Measurements from ENCODE around the gene ZNF224.

Gene ZNF224

DNA sequence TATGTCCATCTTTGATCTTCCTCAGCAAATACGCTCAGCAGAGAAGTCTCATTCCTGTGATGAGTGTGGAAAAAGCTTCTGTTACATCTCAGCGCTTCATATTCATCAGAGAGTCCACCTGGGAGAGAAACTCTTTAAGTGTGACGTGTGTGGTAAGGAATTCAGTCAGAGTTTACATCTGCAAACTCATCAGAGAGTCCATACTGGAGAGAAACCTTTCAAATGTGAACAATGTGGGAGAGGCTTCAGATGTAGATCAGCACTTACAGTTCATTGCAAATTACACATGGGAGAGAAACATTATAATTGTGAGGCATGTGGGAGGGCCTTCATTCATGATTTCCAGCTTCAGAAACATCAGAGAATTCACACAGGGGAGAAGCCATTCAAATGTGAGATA is 27.9 kb upstream of the ZNF224 start:
- no peak for DNase-seq (ENCODE audit: low read depth)
- TF ChIP-seq, protein P1, sequence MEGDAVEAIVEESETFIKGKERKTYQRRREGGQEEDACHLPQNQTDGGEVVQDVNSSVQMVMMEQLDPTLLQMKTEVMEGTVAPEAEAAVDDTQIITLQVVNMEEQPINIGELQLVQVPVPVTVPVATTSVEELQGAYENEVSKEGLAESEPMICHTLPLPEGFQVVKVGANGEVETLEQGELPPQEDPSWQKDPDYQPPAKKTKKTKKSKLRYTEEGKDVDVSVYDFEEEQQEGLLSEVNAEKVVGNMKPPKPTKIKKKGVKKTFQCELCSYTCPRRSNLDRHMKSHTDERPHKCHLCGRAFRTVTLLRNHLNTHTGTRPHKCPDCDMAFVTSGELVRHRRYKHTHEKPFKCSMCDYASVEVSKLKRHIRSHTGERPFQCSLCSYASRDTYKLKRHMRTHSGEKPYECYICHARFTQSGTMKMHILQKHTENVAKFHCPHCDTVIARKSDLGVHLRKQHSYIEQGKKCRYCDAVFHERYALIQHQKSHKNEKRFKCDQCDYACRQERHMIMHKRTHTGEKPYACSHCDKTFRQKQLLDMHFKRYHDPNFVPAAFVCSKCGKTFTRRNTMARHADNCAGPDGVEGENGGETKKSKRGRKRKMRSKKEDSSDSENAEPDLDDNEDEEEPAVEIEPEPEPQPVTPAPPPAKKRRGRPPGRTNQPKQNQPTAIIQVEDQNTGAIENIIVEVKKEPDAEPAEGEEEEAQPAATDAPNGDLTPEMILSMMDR (IDR thresholded peaks at IDR 0.05; ENCODE audit: low read depth, low read length, missing control alignments) = no peak
- in situ Hi-C loops (cut with HindIII; ENCODE audit: low sequenced_read_pairs) = no loop called here
- H3K4me3 ChIP-seq (ENCODE audit: low read depth, low read length) = no peak overlapping the region

DNA sequence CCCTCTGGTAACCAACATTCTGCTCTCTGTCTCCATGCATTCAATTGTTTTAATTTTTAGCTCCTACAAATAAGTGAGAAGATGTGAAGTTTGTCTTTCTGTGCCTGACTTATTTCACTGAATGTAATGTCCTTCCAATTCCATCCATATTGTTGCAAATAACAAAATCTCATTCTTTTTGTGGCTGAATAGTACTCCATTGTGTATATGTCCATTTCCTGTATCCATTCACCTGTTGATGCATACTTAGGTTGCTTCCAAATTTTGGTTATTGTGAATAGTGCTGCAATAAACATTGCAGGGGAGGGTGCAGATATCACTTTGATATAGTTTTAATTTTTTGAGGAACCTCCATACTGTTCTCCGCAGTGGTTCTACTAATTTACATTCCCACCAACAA is 24.7 kb upstream of the ZNF224 start:
- DNase-seq (ENCODE audit: low read depth) = no peak
- no peak overlapping the region for H3K4me3 ChIP-seq (ENCODE audit: low read depth, low read length)
- in situ Hi-C loops (cut with HindIII; ENCODE audit: low sequenced_read_pairs) = no loop called here
- TF ChIP-seq, protein P1 (IDR thresholded peaks at IDR 0.05; ENCODE audit: low read depth, low read length, missing control alignments) = no peak

DNA sequence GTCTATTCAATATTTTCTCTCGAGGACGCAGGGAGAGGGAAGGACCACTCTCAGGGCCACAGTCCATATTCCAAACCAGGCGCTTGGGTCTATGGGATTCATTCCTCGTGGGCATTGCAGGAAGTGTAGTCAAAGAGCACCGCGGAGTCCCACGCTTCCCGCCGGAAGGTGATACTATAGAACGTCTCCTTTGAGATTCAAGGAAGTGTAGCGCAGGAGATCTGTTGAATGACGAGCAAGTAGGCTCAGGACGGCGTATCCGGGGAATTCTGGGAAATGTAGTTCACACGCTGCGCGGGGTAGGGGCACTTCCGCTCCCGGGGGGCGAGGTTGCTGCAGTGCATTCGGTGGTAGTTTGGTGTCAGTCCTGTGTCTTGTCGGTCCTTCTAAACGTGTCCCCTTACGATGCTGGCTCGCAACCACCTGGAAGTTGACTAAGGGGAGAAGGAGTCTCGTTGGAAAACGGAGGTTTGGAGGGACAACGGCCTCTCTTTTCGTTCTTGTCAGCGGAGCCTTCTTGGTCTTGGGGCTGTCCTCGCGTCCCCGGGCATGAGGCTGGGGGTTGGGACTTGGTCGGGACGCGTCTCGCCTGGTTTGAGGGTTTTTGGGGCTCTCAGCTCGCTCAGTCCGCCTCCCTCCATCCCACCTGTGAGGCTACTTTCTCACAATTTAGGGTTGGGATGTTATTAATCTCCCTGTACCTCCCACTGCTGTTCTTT is 22.2 kb upstream of the ZNF224 start, which contains the start of gene ZNF284:
TSS of gene ZNF284 (plus strand) at position 336 of the 719 bp plus-strand sequence. CDS start 4,231 bp downstream, outside the sequence.
- in situ Hi-C loops (cut with HindIII; ENCODE audit: low sequenced_read_pairs) = no loop called here
- TF ChIP-seq, protein P1 (IDR thresholded peaks at IDR 0.05; ENCODE audit: low read depth, low read length, missing control alignments) = no peak
- peak within 1 kb of the TSS; percentile 82 for H3K4me3 ChIP-seq (ENCODE audit: low read depth, low read length)
- peak; percentile 60 for DNase-seq (ENCODE audit: low read depth)

DNA sequence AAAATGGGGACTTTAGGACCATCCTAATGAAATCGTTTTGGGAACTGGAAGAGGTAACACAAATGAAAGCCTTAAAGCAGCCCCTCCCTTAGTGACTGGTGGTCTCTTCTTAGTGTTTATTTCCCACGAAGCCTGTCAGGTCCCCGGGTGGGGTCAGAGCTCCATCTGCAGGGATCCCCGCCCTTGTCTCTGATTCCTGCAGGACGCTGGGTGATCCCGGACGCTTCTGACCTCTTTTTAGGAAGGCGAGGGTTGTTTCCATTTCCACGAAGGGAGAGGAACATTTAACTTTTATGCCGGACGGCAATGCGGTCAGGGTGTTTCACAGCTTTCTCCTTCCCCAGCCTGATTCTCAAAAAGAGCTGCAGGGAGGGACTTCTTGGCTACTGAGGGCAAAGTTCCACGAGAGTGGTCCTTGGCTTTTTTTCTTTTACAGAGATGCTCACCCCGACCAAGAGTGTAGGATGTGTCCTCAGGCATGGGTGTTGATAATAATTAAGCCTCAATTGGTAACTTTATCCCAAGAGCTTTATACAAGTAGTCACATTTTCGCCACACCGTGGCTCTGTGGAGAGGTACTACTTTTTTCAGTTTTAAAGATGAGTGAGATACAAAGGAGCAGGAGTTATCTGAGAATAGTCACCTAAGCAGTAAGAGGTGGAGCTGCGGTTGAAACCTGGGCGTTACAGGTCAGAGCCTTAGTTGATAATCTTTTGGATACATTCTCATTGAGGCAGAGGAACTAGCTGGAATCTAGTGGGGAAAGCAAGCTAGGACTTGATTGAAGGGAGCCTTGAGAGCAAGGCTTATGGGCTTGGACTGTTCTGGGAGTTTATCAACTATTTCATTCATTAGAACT is 21.4 kb upstream of the ZNF224 start:
- no peak for DNase-seq (ENCODE audit: low read depth)
- peak overlapping the region; percentile 82 for H3K4me3 ChIP-seq (ENCODE audit: low read depth, low read length)
- TF ChIP-seq, protein P1 (IDR thresholded peaks at IDR 0.05; ENCODE audit: low read depth, low read length, missing control alignments) = no peak
- in situ Hi-C loops (cut with HindIII; ENCODE audit: low sequenced_read_pairs) = no loop called here

DNA sequence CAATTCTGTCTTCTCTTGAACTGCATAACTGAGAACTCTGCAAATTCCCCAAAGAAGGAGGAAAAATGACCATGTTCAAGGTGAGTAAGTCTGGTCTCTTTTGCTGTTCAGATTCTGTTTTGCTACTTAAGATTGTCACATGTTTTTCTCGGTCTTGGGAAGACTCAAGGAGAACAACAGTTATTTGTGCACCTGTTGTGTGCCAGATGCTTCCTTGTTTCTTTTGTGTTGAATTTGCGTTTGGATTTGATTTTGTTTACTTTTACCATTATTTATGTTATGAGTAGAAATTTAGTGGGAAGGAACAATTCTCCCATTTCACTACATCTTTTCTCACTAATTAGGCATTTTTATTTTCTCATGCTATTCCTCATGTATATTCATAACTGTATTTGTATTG is 17.8 kb upstream of the ZNF224 start:
- H3K4me3 ChIP-seq (ENCODE audit: low read depth, low read length) = no peak overlapping the region
- TF ChIP-seq, protein P1 (IDR thresholded peaks at IDR 0.05; ENCODE audit: low read depth, low read length, missing control alignments) = no peak
- no peak for DNase-seq (ENCODE audit: low read depth)
- in situ Hi-C loops (cut with HindIII; ENCODE audit: low sequenced_read_pairs) = no loop called here

DNA sequence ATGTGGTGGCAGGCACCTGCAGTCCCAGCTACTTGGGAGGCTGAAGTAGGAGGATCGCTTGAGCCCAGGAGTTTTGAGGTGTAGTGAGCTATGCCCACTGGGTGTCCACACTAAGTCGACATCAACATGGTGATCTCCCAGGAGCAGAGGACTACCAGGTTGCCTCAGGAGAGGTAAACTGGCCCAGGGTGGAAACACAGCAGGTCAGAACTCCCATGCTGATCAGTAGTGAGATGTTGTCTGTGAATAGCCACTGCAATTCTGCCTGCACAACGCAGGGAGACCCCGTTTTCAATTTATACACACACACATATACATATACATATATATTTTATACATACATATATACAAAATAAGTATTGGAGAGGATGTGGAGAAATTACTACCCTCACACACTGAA is 2.1 kb upstream of the ZNF224 start:
- no peak overlapping the region for H3K4me3 ChIP-seq (ENCODE audit: low read depth, low read length)
- in situ Hi-C loops (cut with HindIII; ENCODE audit: low sequenced_read_pairs) = no loop called here
- no peak for DNase-seq (ENCODE audit: low read depth)
- TF ChIP-seq, protein P1 (IDR thresholded peaks at IDR 0.05; ENCODE audit: low read depth, low read length, missing control alignments) = no peak

All from astrocyte of the cerebellum (primary cell).